ENCODE results near the gene CFAP54.

- TF ChIP-seq, protein P1, sequence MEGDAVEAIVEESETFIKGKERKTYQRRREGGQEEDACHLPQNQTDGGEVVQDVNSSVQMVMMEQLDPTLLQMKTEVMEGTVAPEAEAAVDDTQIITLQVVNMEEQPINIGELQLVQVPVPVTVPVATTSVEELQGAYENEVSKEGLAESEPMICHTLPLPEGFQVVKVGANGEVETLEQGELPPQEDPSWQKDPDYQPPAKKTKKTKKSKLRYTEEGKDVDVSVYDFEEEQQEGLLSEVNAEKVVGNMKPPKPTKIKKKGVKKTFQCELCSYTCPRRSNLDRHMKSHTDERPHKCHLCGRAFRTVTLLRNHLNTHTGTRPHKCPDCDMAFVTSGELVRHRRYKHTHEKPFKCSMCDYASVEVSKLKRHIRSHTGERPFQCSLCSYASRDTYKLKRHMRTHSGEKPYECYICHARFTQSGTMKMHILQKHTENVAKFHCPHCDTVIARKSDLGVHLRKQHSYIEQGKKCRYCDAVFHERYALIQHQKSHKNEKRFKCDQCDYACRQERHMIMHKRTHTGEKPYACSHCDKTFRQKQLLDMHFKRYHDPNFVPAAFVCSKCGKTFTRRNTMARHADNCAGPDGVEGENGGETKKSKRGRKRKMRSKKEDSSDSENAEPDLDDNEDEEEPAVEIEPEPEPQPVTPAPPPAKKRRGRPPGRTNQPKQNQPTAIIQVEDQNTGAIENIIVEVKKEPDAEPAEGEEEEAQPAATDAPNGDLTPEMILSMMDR (IDR thresholded peaks at IDR 0.05; ENCODE audit: low read depth, low read length, poor library complexity, severe bottlenecking), result no peak
- no peak for TF ChIP-seq EZH2phosphoT487 (IDR thresholded peaks at IDR 0.05; ENCODE audit: borderline replicate concordance, low read length)
Measured at GRCh38 chr12:96919510-96920210, 430.3 kb downstream of the CFAP54 start.
